ENCODE data around the gene HABP2. TPM values are rescaled to one million over a fixed set of nuclear protein-coding genes. Genes with fewer than 3 reads are reported as not detected.

HABP2 gene
- total and polyA plus RNA-seq, 9 of the 15 experiments (the other 6 are each of a cell fraction or from before 2014, with no cell fraction given): 0.09 TPM; not detected in 8

GRCh38 chr10:113605268-113605978, 52.6 kb downstream of the HABP2 start:
- H3K27me3 ChIP-seq (ENCODE audit: control insufficient read depth in 2 of 2, insufficient read depth in 2 of 2, low read length in 2 of 2): peaks cover 0 to 16% of the 10 kb centered on the region in 2 experiments; a peak in 2 of 5 replicates
- WGBS (ENCODE audit: insufficient coverage, low coverage, missing lambda C conversion rate): 2% methylated on average over 13 of the region's 13 CpGs
- H3K4me2 ChIP-seq (ENCODE audit: insufficient read depth, low read length): no peak overlapping the region
- intact Hi-C loops (cut with micrococcal nuclease) (no loop called here), in situ Hi-C loops (cut with MboI) (no loop called here)
- H3K36me3 ChIP-seq (ENCODE audit: control insufficient read depth, insufficient read depth, low read length): no peaks in the 10 kb centered on the region
- H3K9ac ChIP-seq (ENCODE audit: insufficient read depth in 1 of 2, low read depth in 2 of 2, low read length in 2 of 2): no peak overlapping the region
- no peak overlapping the region for H3K27ac ChIP-seq (ENCODE audit: extremely low read depth, low read depth, low read length)
- H3K9me1 ChIP-seq (ENCODE audit: control insufficient read depth, insufficient read depth, low read length): no peaks in the 10 kb centered on the region
- H3K4me3 ChIP-seq: no peak overlapping the region
- no TSS peak for BruUV-seq (replicated peaks)
- ATAC-seq (no peak), DNase-seq (ENCODE audit: extremely low read depth in 1 of 4, low spot score in 3 of 4) (no peak), FAIRE-seq (no peak)
- no peak overlapping the region for H2AFZ ChIP-seq (ENCODE audit: low read depth, low read length)
- no peaks in the 10 kb centered on the region for H3K9me3 ChIP-seq (replicated peaks; ENCODE audit: control insufficient read depth, insufficient read depth, low read depth, low read length)
- no peaks in the 10 kb centered on the region for H4K20me1 ChIP-seq (replicated peaks; ENCODE audit: control insufficient read depth, insufficient read depth, low read length)
- ChIA-PET CTCF (ENCODE audit: low intra/inter-chr PET ratio) (no interaction called here), POLR2A (no interaction called here)
- H3K79me2 ChIP-seq (ENCODE audit: control insufficient read depth, insufficient read depth, low read length): no peaks in the 10 kb centered on the region
- H3K4me1 ChIP-seq (replicated peaks in 1 of 2; ENCODE audit: control insufficient read depth in 2 of 2, insufficient read depth in 2 of 2, low read length in 2 of 2): no peaks in the 10 kb centered on the region
- TF ChIP-seq BDP1 (IDR thresholded peaks at IDR 0.05; ENCODE audit: insufficient read depth, insufficient read length): no peak
- no peak for TF ChIP-seq ETV1 (tag; conservative IDR thresholded peaks at IDR 0.05; ENCODE audit: low read depth)
- no peak for TF ChIP-seq MTA3 (IDR thresholded peaks at IDR 0.05; ENCODE audit: borderline replicate concordance)
- TF ChIP-seq SUPT5H (IDR thresholded peaks at IDR 0.05): no peak

GRCh38 chr10:113609704-113610108, 56.9 kb downstream of the HABP2 start:
- Histone ChIP-seq H3K27ac (ENCODE audit: extremely low read depth, low read depth, low read length) (no peak overlapping the region), H3K4me1 (replicated peaks in 1 of 2; ENCODE audit: control insufficient read depth in 2 of 2, insufficient read depth in 2 of 2, low read length in 2 of 2) (no peaks in the 10 kb centered on the region)
- 0% methylated on average over 1 of the region's 4 CpGs for WGBS (ENCODE audit: insufficient coverage, low coverage, missing lambda C conversion rate)

More at GRCh38 chr10:113609704-113610108, 56.9 kb downstream of the HABP2 start:
- in situ Hi-C loops (cut with MboI) (no loop called here), intact Hi-C loops (cut with micrococcal nuclease) (no loop called here)
- Histone ChIP-seq H2AFZ (ENCODE audit: low read depth, low read length) (no peak overlapping the region), H3K4me3 (no peak overlapping the region), H3K9me3 (replicated peaks; ENCODE audit: control insufficient read depth, insufficient read depth, low read depth, low read length) (no peaks in the 10 kb centered on the region), H3K9me1 (ENCODE audit: control insufficient read depth, insufficient read depth, low read length) (no peaks in the 10 kb centered on the region), H3K27me3 (ENCODE audit: control insufficient read depth in 2 of 2, insufficient read depth in 2 of 2, low read length in 2 of 2) (peaks cover 0 to 28% of the 10 kb centered on the region in 2 experiments; a peak in 2 of 5 replicates), H3K79me2 (ENCODE audit: control insufficient read depth, insufficient read depth, low read length) (no peaks in the 10 kb centered on the region), H3K4me2 (ENCODE audit: insufficient read depth, low read length) (no peak overlapping the region), H3K36me3 (ENCODE audit: control insufficient read depth, insufficient read depth, low read length) (no peaks in the 10 kb centered on the region), H4K20me1 (replicated peaks; ENCODE audit: control insufficient read depth, insufficient read depth, low read length) (no peaks in the 10 kb centered on the region), H3K9ac (ENCODE audit: insufficient read depth in 1 of 2, low read depth in 2 of 2, low read length in 2 of 2) (no peak overlapping the region)
- ATAC-seq (no peak), DNase-seq (ENCODE audit: extremely low read depth in 1 of 4, low spot score in 3 of 4) (no peak), FAIRE-seq (no peak)
- CTCF ChIA-PET (ENCODE audit: low intra/inter-chr PET ratio): no interaction called here
- BruUV-seq (replicated peaks): no TSS peak
- TF ChIP-seq SLC30A9 (CRISPR knock-in tag; IDR thresholded peaks at IDR 0.05) (no peak), KDM1A (IDR thresholded peaks at IDR 0.05) (0 out of 4 replicates have a peak, but pooled peaks of 1 of the 2 experiments have one; percentile 19)
- POLR2A ChIA-PET: no interaction called here
